Measurements from ENCODE around the gene HIGD1B. TPM values are rescaled to one million over a fixed set of nuclear protein-coding genes. Genes with fewer than 3 reads are reported as not detected.

HIGD1B gene
- total and polyA plus RNA-seq, 2 of the 13 experiments (the other 11 are each of a cell fraction or from before 2014, with no cell fraction given) = not detected

DNA sequence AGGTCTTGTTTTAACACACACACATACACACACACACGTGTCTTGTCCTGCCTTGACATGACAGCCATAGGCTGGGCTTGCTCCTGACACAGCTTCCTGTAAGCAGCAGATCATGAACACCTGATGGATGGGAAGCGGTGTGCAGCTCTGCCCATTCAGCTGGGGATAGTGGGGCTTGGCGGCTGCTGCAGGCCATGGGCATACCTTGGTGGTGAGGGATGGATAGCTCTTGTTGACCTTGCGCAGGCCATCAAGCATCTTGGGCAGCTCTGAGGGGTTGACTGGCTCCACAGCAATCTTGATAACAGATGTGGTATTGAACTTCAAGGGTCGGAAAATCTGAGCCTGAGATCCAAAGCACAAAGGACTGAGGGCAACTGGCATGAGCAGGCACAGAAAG, 12.0 kb downstream of the HIGD1B start:
- Histone ChIP-seq H4K20me1 (ENCODE audit: insufficient read depth, low read length) (no peaks in the 10 kb centered on the region), H3K4me2 (ENCODE audit: low read depth, low read length) (no peak overlapping the region), H3K79me2 (ENCODE audit: insufficient read depth, low read length) (no peaks in the 10 kb centered on the region), H3K9me3 (ENCODE audit: low read length) (no peaks in the 10 kb centered on the region), H3K27me3 (ENCODE audit: control insufficient read depth in 1 of 2, insufficient read depth in 2 of 2, low read length in 2 of 2) (no peaks in the 10 kb centered on the region), H3K4me1 (ENCODE audit: insufficient read depth, low read length) (peaks cover 29% of the 10 kb centered on the region), H3K27ac (ENCODE audit: extremely low read length, insufficient read depth, low read length) (no peak overlapping the region), H2AFZ (ENCODE audit: low read length) (no peak overlapping the region), H3K36me3 (replicated peaks in 1 of 2; ENCODE audit: control insufficient read depth in 1 of 2, insufficient read depth in 2 of 2, low read length in 2 of 2) (peaks cover 60 to 86% of the 10 kb centered on the region in 2 experiments), H3K9ac (ENCODE audit: insufficient read depth, low read depth, low read length) (no peak overlapping the region), H3K4me3 (replicated peaks in 1 of 3; ENCODE audit: insufficient read depth in 1 of 3, low read depth in 2 of 3, low read length in 3 of 3) (no peak overlapping the region)
- WGBS (ENCODE audit: low lambda C conversion rate) = 94% methylated on average over 5 of the region's 5 CpGs
- FAIRE-seq (no peak), DNase-seq (ENCODE audit: low spot score) (no peak), ATAC-seq (no peak)
- no peak for TF ChIP-seq MAFK (conservative IDR thresholded peaks at IDR 0.05 in 1 of 2, IDR thresholded peaks at IDR 0.05 in 1 of 2; ENCODE audit: low read length in 2 of 2)
- TF ChIP-seq BHLHE40 (IDR thresholded peaks at IDR 0.05; ENCODE audit: low read length) = no peak
- TF ChIP-seq MLX (CRISPR knock-in tag; IDR thresholded peaks at IDR 0.05) = no peak
- peak in 1 of 2 experiments; percentile 31; a peak in 1 of 4 replicates for TF ChIP-seq POLR2A (IDR thresholded peaks at IDR 0.05; ENCODE audit: insufficient read depth in 1 of 2, low read depth in 2 of 2, low read length in 2 of 2)
- TF ChIP-seq RBM22 (optimal IDR thresholded peaks at IDR 0.05; ENCODE audit: low read length) = peak; percentile 12
- TF ChIP-seq FOSL2 (CRISPR knock-in tag; IDR thresholded peaks at IDR 0.05) = no peak
- TF ChIP-seq ZNF619 (CRISPR knock-in tag; IDR thresholded peaks at IDR 0.05) = no peak
- no peak for TF ChIP-seq EP300 (IDR thresholded peaks at IDR 0.05; ENCODE audit: low read depth in 2 of 2, low read length in 2 of 2)
- no peak for TF ChIP-seq EP300 (CRISPR knock-in tag; IDR thresholded peaks at IDR 0.05; ENCODE audit: borderline replicate concordance)
- no peak for TF ChIP-seq CBX2 (IDR thresholded peaks at IDR 0.05; ENCODE audit: low read depth, low read length)
- no peak for TF ChIP-seq CBX2 (CRISPR knock-in tag; IDR thresholded peaks at IDR 0.05; ENCODE audit: low read depth)
- no peak for TF ChIP-seq ZNF790 (CRISPR knock-in tag; IDR thresholded peaks at IDR 0.05; ENCODE audit: borderline replicate concordance)
- intact Hi-C loops (cut with micrococcal nuclease; ENCODE audit: unreplicated experiment) (no loop called here), in situ Hi-C loops (cut with HindIII; ENCODE audit: extremely low pct_ligation_motif_present, low pct_unique_long_range_greater_than_20kb) (no loop called here)
- CTCF ChIA-PET (ENCODE audit: low intra/inter-chr PET ratio, low total read pairs) = no interaction called here
- no TSS peak for BruUV-seq (replicated peaks)
- POLR2A ChIA-PET = interaction anchor here (0.7 kb wide), 1 partner anchor 31 kb away, joined by 3 read pairs; no protein-coding TSS in a partner anchor

All from HepG2 (cell line).